Panc1 (cell line): ENCODE measurements around the gene RPL39. TPM values are rescaled to one million over a fixed set of nuclear protein-coding genes. Genes with fewer than 3 reads are reported as not detected.
"Not testable (repeated sequence)": the region's sequence is repeated elsewhere in the genome, so short reads cannot be mapped to it uniquely, and the experiment has no call there.

Experiments
- ATAC-seq: fragments of 200-7000 bp; cut with Tn5 transposase; 2 replicates; pipeline ENCODE4 v1.9.1; 2020; ENCODE audit warnings: mild to moderate bottlenecking, moderate library complexity
- BruUV-seq: library from RNA; stranded (reverse); fragments of 400-500 nt; replicated peaks from 2 replicates; lab custom pipeline; 2021; lab: Mats Ljungman, UMichigan
- CTCF ChIA-PET: fragments of 300-600 bp; sonication (Branson Sonifier 250); formaldehyde crosslinking; loops from one replicate; lab custom pipeline; 2022; ENCODE audit warnings: antibody characterized with exemption; lab: Charles Lee
- POLR2A ChIA-PET: fragments of 300-600 bp; sonication (Branson Sonifier 250); formaldehyde crosslinking; loops from one replicate; lab custom pipeline; 2022; ENCODE audit warnings: antibody characterized with exemption; lab: Charles Lee
- DNase-seq: peaks from one replicate; pipeline ENCODE4 v3.0.0-alpha.2; 2010; ENCODE audit warnings: low read depth, low spot score
- H3K27ac ChIP-seq: 2 replicates; pipeline ENCODE4 v1.5.1; 2011; ENCODE audit warnings: mild to moderate bottlenecking, low read length, inconsistent platforms
- H3K27me3 ChIP-seq: fragments of 200-500 bp; sonication (Bioruptor generic); 2 replicates; pipeline ENCODE4 v1.6.0; 2014; ENCODE audit warnings: low read length, inconsistent platforms; ENCODE audit not compliant: control insufficient read depth, insufficient read depth
- H3K36me3 ChIP-seq: fragments of 200-500 bp; sonication (Bioruptor generic); 2 replicates; pipeline ENCODE4 v1.5.1; 2014; ENCODE audit warnings: inconsistent platforms, mild to moderate bottlenecking, low read length, moderate library complexity; ENCODE audit not compliant: control insufficient read depth, insufficient read depth
- H3K4me1 ChIP-seq: 2 replicates; pipeline ENCODE4 v1.5.1; 2011; ENCODE audit warnings: inconsistent platforms, mild to moderate bottlenecking, low read length, moderate library complexity; ENCODE audit not compliant: control insufficient read depth, insufficient read depth
- H3K4me3 ChIP-seq, 2 experiments: 2 replicates each; pipeline ENCODE4 v1.5.1; 2011 to 2012; ENCODE audit warnings: low read depth in 2 of 2, low read length in 2 of 2, mild to moderate bottlenecking in 2 of 2, inconsistent platforms in 1 of 2, moderate library complexity in 1 of 2
- H3K9me3 ChIP-seq: fragments of 200-500 bp; sonication (Bioruptor generic); 2 replicates; pipeline ENCODE4 v1.5.1; 2014; ENCODE audit warnings: low read depth, mild to moderate bottlenecking, inconsistent platforms, low read length, moderate library complexity; ENCODE audit not compliant: control insufficient read depth, insufficient read depth
- POLR2AphosphoS5 ChIP-seq: IDR thresholded peaks from 2 replicates; pipeline ENCODE4 v1.6.1; 2012; ENCODE audit warnings: mild to moderate bottlenecking, low read depth, low read length, moderate library complexity
- SIN3A ChIP-seq: IDR thresholded peaks from 2 replicates; pipeline ENCODE4 v1.6.1; 2012; ENCODE audit warnings: low read depth, mild to moderate bottlenecking, low read length, moderate library complexity, borderline replicate concordance; ENCODE audit not compliant: insufficient read depth
- TCF7L2 ChIP-seq: IDR thresholded peaks from 2 replicates; pipeline ENCODE4 v1.6.1; 2011; ENCODE audit warnings: mild to moderate bottlenecking, low read depth, low read length, inconsistent platforms
- in situ Hi-C: cut with HindIII; loops from 2 replicates; pipeline ENCODE4 v1.10.0; 2016; ENCODE audit warnings: low sequenced_read_pairs, low pct_unique_long_range_greater_than_20kb
- intact Hi-C: fragments of 100-400 bp; cut with micrococcal nuclease; formaldehyde crosslinking; loops from one replicate; pipeline ENCODE4 v1.10.0; 2022; ENCODE audit not compliant: unreplicated experiment
- total RNA-seq: library from RNA; stranded (reverse); gene quantifications from one replicate; pipeline ENCODE4 v1.2.1, GENCODE V29; 2021; ENCODE audit not compliant: unreplicated experiment
- TF ChIP-seq, protein P1 (sequence below): fragments of 450-650 bp; IDR thresholded peaks from 2 replicates; pipeline ENCODE4 v1.5.1; 2017; ENCODE audit warnings: mild to moderate bottlenecking
- TF ChIP-seq, protein P2 (sequence below), 2 experiments: IDR thresholded peaks; 2 replicates each; pipeline ENCODE4 v1.6.1; 2011 to 2012; ENCODE audit warnings: low read depth in 2 of 2, control low read depth in 1 of 2, low read length in 1 of 2, mild to moderate bottlenecking in 1 of 2, moderate library complexity in 1 of 2; ENCODE audit not compliant: insufficient read depth in 1 of 2

RPL39 gene
- total RNA-seq, 1 experiment from 2014 or later, result 1,882 TPM

DNA sequence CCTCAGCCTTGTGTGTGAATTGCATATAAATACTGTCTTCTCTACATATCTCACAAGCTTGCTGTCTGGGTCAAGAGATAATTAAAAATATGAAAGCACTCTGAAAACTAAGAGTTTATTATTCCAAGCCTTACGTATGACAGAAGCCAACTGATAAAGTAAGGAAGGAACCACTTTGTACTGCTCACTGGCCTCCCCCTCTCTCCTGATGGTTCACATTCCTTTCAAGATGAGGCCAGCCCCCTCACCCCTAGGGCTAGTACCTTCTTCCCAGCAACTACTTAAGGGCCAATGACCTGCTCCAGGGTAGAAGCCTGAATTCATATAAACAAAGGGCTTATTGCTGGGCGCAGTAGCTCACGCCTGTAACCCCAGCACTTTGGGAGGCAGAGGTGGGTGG lies 38.4 kb downstream of the RPL39 start:
- intact Hi-C loops (loop anchor here (10.0 kb wide), 1 partner anchor 138 kb away; no protein-coding TSS in a partner anchor), in situ Hi-C loops (no loop called here)
- ChIA-PET CTCF (interaction anchor here (0.6 to 0.7 kb wide), 3 partner anchors 21 to 38 kb away, joined by 3 to 4 read pairs (median 3); partner anchors contain the start of gene RPL39), POLR2A (no interaction called here)
- no peak for TF ChIP-seq TCF7L2
- TF ChIP-seq, protein P1, sequence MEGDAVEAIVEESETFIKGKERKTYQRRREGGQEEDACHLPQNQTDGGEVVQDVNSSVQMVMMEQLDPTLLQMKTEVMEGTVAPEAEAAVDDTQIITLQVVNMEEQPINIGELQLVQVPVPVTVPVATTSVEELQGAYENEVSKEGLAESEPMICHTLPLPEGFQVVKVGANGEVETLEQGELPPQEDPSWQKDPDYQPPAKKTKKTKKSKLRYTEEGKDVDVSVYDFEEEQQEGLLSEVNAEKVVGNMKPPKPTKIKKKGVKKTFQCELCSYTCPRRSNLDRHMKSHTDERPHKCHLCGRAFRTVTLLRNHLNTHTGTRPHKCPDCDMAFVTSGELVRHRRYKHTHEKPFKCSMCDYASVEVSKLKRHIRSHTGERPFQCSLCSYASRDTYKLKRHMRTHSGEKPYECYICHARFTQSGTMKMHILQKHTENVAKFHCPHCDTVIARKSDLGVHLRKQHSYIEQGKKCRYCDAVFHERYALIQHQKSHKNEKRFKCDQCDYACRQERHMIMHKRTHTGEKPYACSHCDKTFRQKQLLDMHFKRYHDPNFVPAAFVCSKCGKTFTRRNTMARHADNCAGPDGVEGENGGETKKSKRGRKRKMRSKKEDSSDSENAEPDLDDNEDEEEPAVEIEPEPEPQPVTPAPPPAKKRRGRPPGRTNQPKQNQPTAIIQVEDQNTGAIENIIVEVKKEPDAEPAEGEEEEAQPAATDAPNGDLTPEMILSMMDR, result no peak
- no peak for TF ChIP-seq POLR2AphosphoS5
- TF ChIP-seq, protein P2, sequence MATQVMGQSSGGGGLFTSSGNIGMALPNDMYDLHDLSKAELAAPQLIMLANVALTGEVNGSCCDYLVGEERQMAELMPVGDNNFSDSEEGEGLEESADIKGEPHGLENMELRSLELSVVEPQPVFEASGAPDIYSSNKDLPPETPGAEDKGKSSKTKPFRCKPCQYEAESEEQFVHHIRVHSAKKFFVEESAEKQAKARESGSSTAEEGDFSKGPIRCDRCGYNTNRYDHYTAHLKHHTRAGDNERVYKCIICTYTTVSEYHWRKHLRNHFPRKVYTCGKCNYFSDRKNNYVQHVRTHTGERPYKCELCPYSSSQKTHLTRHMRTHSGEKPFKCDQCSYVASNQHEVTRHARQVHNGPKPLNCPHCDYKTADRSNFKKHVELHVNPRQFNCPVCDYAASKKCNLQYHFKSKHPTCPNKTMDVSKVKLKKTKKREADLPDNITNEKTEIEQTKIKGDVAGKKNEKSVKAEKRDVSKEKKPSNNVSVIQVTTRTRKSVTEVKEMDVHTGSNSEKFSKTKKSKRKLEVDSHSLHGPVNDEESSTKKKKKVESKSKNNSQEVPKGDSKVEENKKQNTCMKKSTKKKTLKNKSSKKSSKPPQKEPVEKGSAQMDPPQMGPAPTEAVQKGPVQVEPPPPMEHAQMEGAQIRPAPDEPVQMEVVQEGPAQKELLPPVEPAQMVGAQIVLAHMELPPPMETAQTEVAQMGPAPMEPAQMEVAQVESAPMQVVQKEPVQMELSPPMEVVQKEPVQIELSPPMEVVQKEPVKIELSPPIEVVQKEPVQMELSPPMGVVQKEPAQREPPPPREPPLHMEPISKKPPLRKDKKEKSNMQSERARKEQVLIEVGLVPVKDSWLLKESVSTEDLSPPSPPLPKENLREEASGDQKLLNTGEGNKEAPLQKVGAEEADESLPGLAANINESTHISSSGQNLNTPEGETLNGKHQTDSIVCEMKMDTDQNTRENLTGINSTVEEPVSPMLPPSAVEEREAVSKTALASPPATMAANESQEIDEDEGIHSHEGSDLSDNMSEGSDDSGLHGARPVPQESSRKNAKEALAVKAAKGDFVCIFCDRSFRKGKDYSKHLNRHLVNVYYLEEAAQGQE (IDR thresholded peaks at IDR 0.05; ENCODE audit: insufficient read depth in 1 of 2, low read depth in 2 of 2, low read length in 1 of 2), result no peak
- no peak for TF ChIP-seq SIN3A
- Histone ChIP-seq H3K9me3 (no peaks in the 10 kb centered on the region), H3K4me1 (peaks cover 7% of the 10 kb centered on the region), H3K27me3 (no peaks in the 10 kb centered on the region), H3K36me3 (no peaks in the 10 kb centered on the region), H3K4me3 (no peak overlapping the region), H3K27ac (no peak overlapping the region)
- ATAC-seq (no peak), DNase-seq (no peak)
- no TSS peak for BruUV-seq

DNA sequence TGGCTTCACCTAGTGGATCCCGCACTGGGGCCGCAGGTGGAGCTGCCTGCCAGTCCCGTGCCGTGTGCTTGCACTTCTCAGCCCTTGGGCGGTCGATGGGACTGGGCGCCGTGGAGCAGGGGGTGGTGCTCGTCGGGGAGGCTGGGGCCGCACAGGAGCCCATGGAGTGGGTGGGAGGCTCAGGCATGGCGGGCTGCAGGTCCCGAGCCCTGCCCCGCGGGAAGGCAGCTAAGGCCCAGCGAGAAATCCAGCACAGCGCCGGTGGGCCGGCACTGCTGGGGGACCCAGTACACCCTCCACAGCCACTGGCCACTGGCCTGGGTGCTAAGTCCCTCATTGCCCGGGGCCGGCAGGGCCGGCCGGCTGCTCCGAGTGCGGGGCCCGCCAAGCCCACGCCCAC lies 40.7 kb downstream of the RPL39 start:
- POLR2A ChIA-PET, H3K27me3 ChIP-seq, BruUV-seq, H3K27ac ChIP-seq, H3K4me3 ChIP-seq, H3K9me3 ChIP-seq, H3K36me3 ChIP-seq, in situ Hi-C loops, H3K4me1 ChIP-seq, DNase-seq, ATAC-seq: not testable (repeated sequence)
- intact Hi-C loops, result loop anchor here (10.0 kb wide), 1 partner anchor 136 kb away; no protein-coding TSS in a partner anchor
- CTCF ChIA-PET, result interaction anchor here (0.6 kb wide), 1 partner anchor 11 kb away, joined by 3 read pairs; no protein-coding TSS in a partner anchor

DNA sequence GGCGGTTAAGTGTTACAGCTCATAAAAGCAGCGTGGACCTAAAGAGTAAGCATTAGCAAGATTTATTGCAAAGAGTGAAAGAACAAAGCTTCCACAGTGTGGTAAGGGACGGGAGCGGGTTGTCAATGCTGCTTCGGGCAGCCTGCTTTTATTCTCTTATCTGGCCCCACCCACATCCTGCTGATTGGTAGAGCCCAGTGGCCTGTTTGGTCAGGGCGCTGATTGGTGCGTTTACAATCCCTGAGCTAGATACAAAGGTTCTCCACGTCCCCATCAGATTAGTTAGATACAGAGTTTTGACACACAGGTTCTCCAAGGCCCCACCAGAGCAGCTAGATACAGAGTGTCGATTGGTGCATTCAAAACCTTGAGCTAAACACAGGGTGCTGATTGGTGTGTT lies 41.3 kb downstream of the RPL39 start:
- H3K9me3 ChIP-seq, ATAC-seq, H3K4me3 ChIP-seq, H3K27ac ChIP-seq, POLR2A ChIA-PET, H3K27me3 ChIP-seq, H3K4me1 ChIP-seq, BruUV-seq, in situ Hi-C loops, H3K36me3 ChIP-seq, DNase-seq: not testable (repeated sequence)
- CTCF ChIA-PET, result interaction anchor here (0.6 to 1.2 kb wide), 2 partner anchors 12 to 21 kb away, joined by 3 to 4 read pairs; no protein-coding TSS in a partner anchor
- intact Hi-C loops, result loop anchor here (10.0 kb wide), 1 partner anchor 135 kb away; no protein-coding TSS in a partner anchor
